IMR-90 (cell line): ENCODE results near the gene CGNL1. TPM values are rescaled to one million over a fixed set of nuclear protein-coding genes. Genes with fewer than 3 reads are reported as not detected.

Experiments used
- ATAC-seq: fragments of 200-7000 bp; cut with Tn5 transposase; 2 replicates; pipeline ENCODE4 v1.9.1; 2020; ENCODE audit warnings: low read depth, mild to moderate bottlenecking, moderate library complexity
- BruUV-seq: library from RNA; stranded (reverse); fragments of 400-500 nt; replicated peaks from 2 replicates; lab custom pipeline; 2021; lab: Mats Ljungman, UMichigan
- CTCF ChIA-PET: fragments of 300-600 bp; formaldehyde crosslinking; extraction: SDS; loops from one replicate; lab custom pipeline; 2021; ENCODE audit warnings: antibody characterized with exemption; lab: Yijun Ruan, JAX
- POLR2A ChIA-PET: fragments of 300-600 bp; sonication (Branson Sonifier 250); formaldehyde crosslinking; loops from one replicate; lab custom pipeline; 2022; ENCODE audit warnings: antibody characterized with exemption; ENCODE audit not compliant: unreplicated experiment; lab: Charles Lee
- DNase-seq: peaks from one replicate; pipeline ENCODE4 v3.0.0; 2013
- H2AFZ ChIP-seq: replicated peaks from 2 replicates; pipeline ENCODE3; 2013; ENCODE audit warnings: low read length, mild to moderate bottlenecking; ENCODE audit not compliant: poor library complexity
- H2AK5ac ChIP-seq: 2 replicates; pipeline ENCODE4 v1.6.1; 2013; ENCODE audit warnings: low read depth, low read length, inconsistent platforms
- H2AK9ac ChIP-seq: replicated peaks from 2 replicates; pipeline ENCODE3; 2013; ENCODE audit warnings: mild to moderate bottlenecking, low read depth, low read length, moderate library complexity; ENCODE audit not compliant: poor library complexity
- H2BK120ac ChIP-seq: 2 replicates; pipeline ENCODE4 v1.6.1; 2013; ENCODE audit warnings: low read depth, low read length, inconsistent platforms
- H2BK15ac ChIP-seq: 3 replicates; pipeline ENCODE4 v1.6.1; 2013; ENCODE audit warnings: low read depth, low read length, inconsistent platforms
- H2BK20ac ChIP-seq: 2 replicates; pipeline ENCODE4 v1.6.1; 2013; ENCODE audit warnings: low read depth, mild to moderate bottlenecking, inconsistent platforms, low read length, moderate library complexity
- H2BK5ac ChIP-seq: 2 replicates; pipeline ENCODE4 v1.6.1; 2013; ENCODE audit warnings: mild to moderate bottlenecking, low read depth, low read length, inconsistent platforms; ENCODE audit not compliant: poor library complexity, severe bottlenecking
- H3K14ac ChIP-seq: replicated peaks from 2 replicates; pipeline ENCODE4 v1.6.1; 2013; ENCODE audit warnings: low read depth, low read length, inconsistent platforms
- H3K18ac ChIP-seq: 2 replicates; pipeline ENCODE4 v1.6.1; 2013; ENCODE audit warnings: low read depth, low read length, control low read depth
- H3K23ac ChIP-seq: 2 replicates; pipeline ENCODE4 v1.6.1; 2013; ENCODE audit warnings: low read depth, low read length, inconsistent platforms
- H3K27ac ChIP-seq: 2 replicates; pipeline ENCODE4 v1.5.1; 2013; ENCODE audit warnings: mild to moderate bottlenecking, control low read depth, low read length; ENCODE audit not compliant: insufficient read depth
- H3K27me3 ChIP-seq: 2 replicates; pipeline ENCODE4 v1.6.1; 2013; ENCODE audit warnings: low read length; ENCODE audit not compliant: control insufficient read depth, insufficient read depth
- H3K36me3 ChIP-seq: 2 replicates; pipeline ENCODE4 v1.6.1; 2013; ENCODE audit warnings: low read length, mixed read lengths; ENCODE audit not compliant: control insufficient read depth, insufficient read depth
- H3K4ac ChIP-seq: 2 replicates; pipeline ENCODE4 v1.6.1; 2013; ENCODE audit warnings: low read depth, low read length, inconsistent platforms
- H3K4me1 ChIP-seq: 2 replicates; pipeline ENCODE4 v1.6.1; 2013; ENCODE audit warnings: low read length, mixed read lengths; ENCODE audit not compliant: control insufficient read depth, insufficient read depth
- H3K4me2 ChIP-seq: 2 replicates; pipeline ENCODE4 v1.6.1; 2013; ENCODE audit warnings: low read depth, mild to moderate bottlenecking, control low read depth, low read length, moderate library complexity
- H3K4me3 ChIP-seq: 2 replicates; pipeline ENCODE4 v1.5.1; 2013; ENCODE audit warnings: low read depth, mild to moderate bottlenecking, control low read depth, low read length, moderate library complexity; ENCODE audit not compliant: insufficient read depth
- H3K56ac ChIP-seq: 2 replicates; pipeline ENCODE4 v1.6.1; 2013; ENCODE audit warnings: low read length, inconsistent platforms; ENCODE audit not compliant: insufficient read depth; ENCODE audit errors: extremely low read depth
- H3K79me1 ChIP-seq, 2 experiments: 2 replicates each; pipeline ENCODE4 v1.6.1; 2013; ENCODE audit warnings: low read length in 2 of 2, inconsistent platforms in 1 of 2, low read depth in 1 of 2
- H3K9ac ChIP-seq: 2 replicates; pipeline ENCODE4 v1.6.1; 2013; ENCODE audit warnings: low read depth, low read length, control low read depth
- H3K9me1 ChIP-seq: 2 replicates; pipeline ENCODE4 v1.6.1; 2013; ENCODE audit warnings: low read length, inconsistent platforms; ENCODE audit not compliant: insufficient read depth
- H3K9me3 ChIP-seq: 2 replicates; pipeline ENCODE4 v1.6.1; 2013; ENCODE audit warnings: low read length; ENCODE audit not compliant: control insufficient read depth, insufficient read depth
- H4K20me1 ChIP-seq: 2 replicates; pipeline ENCODE4 v1.6.1; 2013; ENCODE audit warnings: low read length, inconsistent platforms; ENCODE audit not compliant: insufficient read depth
- H4K5ac ChIP-seq: 2 replicates; pipeline ENCODE4 v1.6.1; 2013; ENCODE audit warnings: mild to moderate bottlenecking, low read depth, low read length, control low read depth
- H4K8ac ChIP-seq, 2 experiments: 2 replicates each; pipeline ENCODE4 v1.6.1; 2013; ENCODE audit warnings: low read depth in 2 of 2, low read length in 2 of 2, control low read depth in 1 of 2, inconsistent platforms in 1 of 2
- H4K91ac ChIP-seq: 2 replicates; pipeline ENCODE4 v1.6.1; 2013; ENCODE audit warnings: low read depth, low read length, inconsistent platforms; ENCODE audit not compliant: insufficient read depth
- BHLHE40 ChIP-seq: fragments of 150-350 bp; IDR thresholded peaks from 2 replicates; pipeline ENCODE4 v1.6.1; 2016; ENCODE audit warnings: mild to moderate bottlenecking, low read depth, low read length
- CEBPB ChIP-seq: IDR thresholded peaks from 2 replicates; pipeline ENCODE4 v1.6.1; 2012; ENCODE audit warnings: low read depth, low read length, improper control_type of control experiment
- FOS ChIP-seq: fragments of 150-350 bp; IDR thresholded peaks from 2 replicates; pipeline ENCODE4 v1.6.1; 2016; ENCODE audit warnings: low read depth, low read length
- MAFK ChIP-seq: IDR thresholded peaks from 2 replicates; pipeline ENCODE4 v1.6.1; 2012; ENCODE audit warnings: low read depth, low read length, improper control_type of control experiment
- MAZ ChIP-seq: IDR thresholded peaks from 2 replicates; pipeline ENCODE4 v1.6.1; 2012; ENCODE audit warnings: low read depth, mild to moderate bottlenecking, low read length, improper control_type of control experiment, moderate library complexity, borderline replicate concordance
- MXI1 ChIP-seq: IDR thresholded peaks from 2 replicates; pipeline ENCODE4 v1.6.1; 2012; ENCODE audit warnings: low read depth, mild to moderate bottlenecking, low read length, moderate library complexity, borderline replicate concordance
- NFE2L2 ChIP-seq: fragments of 150-350 bp; IDR thresholded peaks from 2 replicates; pipeline ENCODE4 v1.6.1; 2016; ENCODE audit warnings: low read depth, mild to moderate bottlenecking, low read length
- POLR2A ChIP-seq: IDR thresholded peaks from 2 replicates; pipeline ENCODE4 v1.6.1; 2012; ENCODE audit warnings: mild to moderate bottlenecking, low read depth, low read length
- RAD21 ChIP-seq: IDR thresholded peaks from 2 replicates; pipeline ENCODE4 v1.6.1; 2012; ENCODE audit warnings: low read length, improper control_type of control experiment
- RCOR1 ChIP-seq: IDR thresholded peaks from 2 replicates; pipeline ENCODE4 v1.6.1; 2012; ENCODE audit warnings: mild to moderate bottlenecking, low read length, improper control_type of control experiment; ENCODE audit not compliant: insufficient replicate concordance
- RFX5 ChIP-seq: IDR thresholded peaks from 2 replicates; pipeline ENCODE4 v1.8.0; 2012; ENCODE audit warnings: low read depth, mild to moderate bottlenecking, low read length, moderate library complexity
- SMC3 ChIP-seq: fragments of 150-350 bp; IDR thresholded peaks from 2 replicates; pipeline ENCODE4 v1.6.1; 2016; ENCODE audit warnings: low read depth, mild to moderate bottlenecking, antibody characterized with exemption, low read length, moderate library complexity
- WGBS, 2 experiments: methylation state at CpG; one replicate each; pipeline versions ENCODE4 v1.1.5 to v1.1.7; 2013; ENCODE audit warnings: missing lambda C conversion rate in 2 of 2; ENCODE audit not compliant: insufficient read length in 1 of 2; ENCODE audit errors: extremely low coverage in 2 of 2; 5-methylcytosine and 5-hydroxymethylcytosine counted together
- dilution Hi-C: fragments of 300-500 bp; cut with HindIII; formaldehyde crosslinking; loops from one replicate; pipeline ENCODE4 v1.14.3; 2018; ENCODE audit warnings: low sequenced_read_pairs; ENCODE audit not compliant: unreplicated experiment
- in situ Hi-C: fragments of 300-500 bp; cut with MboI; formaldehyde crosslinking; loops from 3 replicates; pipeline ENCODE4 v1.14.3; 2019; ENCODE audit warnings: low sequenced_read_pairs, inconsistent platforms, mixed read lengths
- intact Hi-C: fragments of 100-400 bp; cut with micrococcal nuclease; formaldehyde crosslinking; loops from 2 replicates; pipeline ENCODE4 v1.10.0; 2022
- polyA plus RNA-seq, 3 experiments: library from polyadenylated mRNA; depleted of rRNA; stranded (reverse); fragments of >200 nt; gene quantifications; 2 replicates each; pipeline ENCODE4 v1.2.3, GENCODE V29; 2012; ENCODE audit warnings: low replicate concordance in 1 of 3
- total RNA-seq: library from RNA; depleted of rRNA; stranded (reverse); fragments of >200 nt; gene quantifications from 2 replicates; pipeline ENCODE4 v1.2.3, GENCODE V29; 2012
- TF ChIP-seq, protein P1 (sequence below): conservative IDR thresholded peaks from 2 replicates; pipeline ENCODE4 v1.5.1; 2012; ENCODE audit warnings: mild to moderate bottlenecking, low read depth, low read length, improper control_type of control experiment
- TF ChIP-seq, protein P2 (sequence below): fragments of 150-350 bp; IDR thresholded peaks from 2 replicates; pipeline ENCODE4 v1.6.1; 2017; ENCODE audit warnings: mild to moderate bottlenecking, antibody characterized with exemption, low read length, low read depth
- TF ChIP-seq, protein P3 (sequence below): fragments of 150-350 bp; IDR thresholded peaks from 2 replicates; pipeline ENCODE4 v1.6.1; 2016; ENCODE audit warnings: low read depth, mild to moderate bottlenecking, low read length, moderate library complexity, borderline replicate concordance

CGNL1 gene
- total and polyA plus RNA-seq, 2 of the 4 experiments (the other 2 are of a cell fraction), result 0.07 to 0.18 TPM

DNA sequence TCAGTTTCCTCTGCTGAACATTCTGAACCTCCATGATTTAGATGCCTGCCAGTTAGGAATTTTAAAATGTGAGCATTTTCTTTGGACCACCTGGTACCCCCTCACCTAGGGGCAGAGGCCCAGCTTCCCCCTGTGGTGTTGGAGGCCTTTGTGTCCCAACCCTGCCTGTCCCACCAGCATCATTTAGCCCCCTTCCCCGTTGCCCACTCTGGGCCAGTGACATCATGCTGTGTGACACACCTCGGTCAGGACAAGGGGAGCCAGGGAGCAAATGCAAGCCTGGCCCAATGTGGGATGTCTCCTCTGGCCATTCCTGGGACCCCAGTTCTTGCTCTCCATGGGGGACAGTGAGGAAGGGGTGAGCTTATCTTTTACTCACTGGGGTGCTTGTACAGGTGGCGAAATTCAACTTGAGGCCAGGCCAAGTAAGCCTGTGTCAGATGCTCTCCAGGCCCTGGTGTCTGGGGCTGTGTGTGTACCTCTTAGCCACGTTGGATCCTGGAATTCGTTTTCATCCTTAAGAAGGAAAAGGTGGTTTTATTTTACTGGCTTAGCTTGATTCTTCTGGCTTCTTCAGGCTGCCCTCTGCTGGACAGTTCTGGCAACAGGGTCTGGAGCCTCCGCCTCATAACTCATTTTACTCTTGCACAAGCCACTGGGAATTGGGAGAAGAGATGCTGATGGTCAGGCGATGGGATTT lies 165.7 kb downstream of the CGNL1 start:
- Histone ChIP-seq H3K4me2 (no peak overlapping the region), H2AK5ac (no peak overlapping the region), H3K27me3 (peaks cover 34% of the 10 kb centered on the region), H3K18ac (no peak overlapping the region), H4K5ac (no peak overlapping the region), H3K9me1 (no peaks in the 10 kb centered on the region), H3K4me1 (no peaks in the 10 kb centered on the region), H2BK5ac (no peak overlapping the region), H4K20me1 (no peaks in the 10 kb centered on the region), H2AK9ac (no peak overlapping the region), H4K91ac (no peak overlapping the region), H3K9me3 (no peaks in the 10 kb centered on the region), H2BK20ac (no peak overlapping the region), H4K8ac (no peak overlapping the region), H3K79me1 (no peaks in the 10 kb centered on the region), H3K27ac (no peak overlapping the region), H2BK120ac (no peak overlapping the region), H3K23ac (no peak overlapping the region), H3K56ac (no peak overlapping the region), H2AFZ (no peak overlapping the region), H3K36me3 (no peaks in the 10 kb centered on the region), H3K4ac (no peak overlapping the region), H2BK15ac (no peak overlapping the region), H3K4me3 (no peak overlapping the region), H3K9ac (no peak overlapping the region), H3K14ac (no peak overlapping the region)
- DNase-seq, result peak; percentile 75
- intact Hi-C loops, result loop anchor here (1.0 kb wide), 1 partner anchor 202 kb away; no protein-coding TSS in a partner anchor
- BruUV-seq, result no TSS peak
- ChIA-PET CTCF (interaction anchor here (0.6 to 2.3 kb wide), 11 partner anchors 8 to 829 kb away, joined by 3 to 19 read pairs (median 4); no protein-coding TSS in a partner anchor), POLR2A (no interaction called here)
- in situ Hi-C loops, result loop anchor here (25.0 kb wide), 2 partner anchors 630 to 730 kb away; partner anchors contain the start of gene TCF12
- 71% methylated on average over 3 of the region's 7 CpGs; no CpG with 5 or more reads in 1 of the 2 experiments for WGBS, 2 experiments
- dilution Hi-C loops, result loop anchor here (25.0 kb wide), 1 partner anchor 205 kb away; no protein-coding TSS in a partner anchor
- peak; percentile 94 for ATAC-seq
- no peak for TF ChIP-seq MAFK
- TF ChIP-seq RAD21, result peak; percentile 67
- TF ChIP-seq MXI1, result no peak
- TF ChIP-seq NFE2L2, result no peak
- peak; percentile 75 for TF ChIP-seq SMC3
- TF ChIP-seq MAZ, result no peak
- peak; percentile 87 for TF ChIP-seq CEBPB
- no peak for TF ChIP-seq RCOR1
- no peak for TF ChIP-seq BHLHE40
- no peak for TF ChIP-seq POLR2A
- no peak for TF ChIP-seq RFX5
- TF ChIP-seq, protein P1, sequence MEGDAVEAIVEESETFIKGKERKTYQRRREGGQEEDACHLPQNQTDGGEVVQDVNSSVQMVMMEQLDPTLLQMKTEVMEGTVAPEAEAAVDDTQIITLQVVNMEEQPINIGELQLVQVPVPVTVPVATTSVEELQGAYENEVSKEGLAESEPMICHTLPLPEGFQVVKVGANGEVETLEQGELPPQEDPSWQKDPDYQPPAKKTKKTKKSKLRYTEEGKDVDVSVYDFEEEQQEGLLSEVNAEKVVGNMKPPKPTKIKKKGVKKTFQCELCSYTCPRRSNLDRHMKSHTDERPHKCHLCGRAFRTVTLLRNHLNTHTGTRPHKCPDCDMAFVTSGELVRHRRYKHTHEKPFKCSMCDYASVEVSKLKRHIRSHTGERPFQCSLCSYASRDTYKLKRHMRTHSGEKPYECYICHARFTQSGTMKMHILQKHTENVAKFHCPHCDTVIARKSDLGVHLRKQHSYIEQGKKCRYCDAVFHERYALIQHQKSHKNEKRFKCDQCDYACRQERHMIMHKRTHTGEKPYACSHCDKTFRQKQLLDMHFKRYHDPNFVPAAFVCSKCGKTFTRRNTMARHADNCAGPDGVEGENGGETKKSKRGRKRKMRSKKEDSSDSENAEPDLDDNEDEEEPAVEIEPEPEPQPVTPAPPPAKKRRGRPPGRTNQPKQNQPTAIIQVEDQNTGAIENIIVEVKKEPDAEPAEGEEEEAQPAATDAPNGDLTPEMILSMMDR, result peak; percentile 90
- TF ChIP-seq, protein P2, sequence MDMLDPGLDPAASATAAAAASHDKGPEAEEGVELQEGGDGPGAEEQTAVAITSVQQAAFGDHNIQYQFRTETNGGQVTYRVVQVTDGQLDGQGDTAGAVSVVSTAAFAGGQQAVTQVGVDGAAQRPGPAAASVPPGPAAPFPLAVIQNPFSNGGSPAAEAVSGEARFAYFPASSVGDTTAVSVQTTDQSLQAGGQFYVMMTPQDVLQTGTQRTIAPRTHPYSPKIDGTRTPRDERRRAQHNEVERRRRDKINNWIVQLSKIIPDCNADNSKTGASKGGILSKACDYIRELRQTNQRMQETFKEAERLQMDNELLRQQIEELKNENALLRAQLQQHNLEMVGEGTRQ, result no peak
- no peak for TF ChIP-seq FOS
- TF ChIP-seq, protein P3, sequence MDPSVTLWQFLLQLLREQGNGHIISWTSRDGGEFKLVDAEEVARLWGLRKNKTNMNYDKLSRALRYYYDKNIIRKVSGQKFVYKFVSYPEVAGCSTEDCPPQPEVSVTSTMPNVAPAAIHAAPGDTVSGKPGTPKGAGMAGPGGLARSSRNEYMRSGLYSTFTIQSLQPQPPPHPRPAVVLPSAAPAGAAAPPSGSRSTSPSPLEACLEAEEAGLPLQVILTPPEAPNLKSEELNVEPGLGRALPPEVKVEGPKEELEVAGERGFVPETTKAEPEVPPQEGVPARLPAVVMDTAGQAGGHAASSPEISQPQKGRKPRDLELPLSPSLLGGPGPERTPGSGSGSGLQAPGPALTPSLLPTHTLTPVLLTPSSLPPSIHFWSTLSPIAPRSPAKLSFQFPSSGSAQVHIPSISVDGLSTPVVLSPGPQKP, result no peak
